HepG2 (cell line): ENCODE data around the gene RUFY2. TPM values are rescaled to one million over a fixed set of nuclear protein-coding genes. Genes with fewer than 3 reads are reported as not detected.

Source experiments
- ATAD3A ChIP-seq: sonication (generic); formaldehyde crosslinking; IDR thresholded peaks from 2 replicates; pipeline ENCODE4 v1.4.0; 2020; ENCODE audit warnings: missing genetic modification reagents
- CREB3 ChIP-seq: sonication (generic); formaldehyde crosslinking; IDR thresholded peaks from 2 replicates; pipeline ENCODE4 v1.5.0; 2020; ENCODE audit warnings: missing genetic modification reagents
- EZH2 ChIP-seq: conservative IDR thresholded peaks from 2 replicates; pipeline ENCODE4 v1.6.1; 2012; ENCODE audit warnings: mild to moderate bottlenecking, low read depth, low read length, moderate library complexity
- HCFC1 ChIP-seq: fragments of 150-350 bp; IDR thresholded peaks from 2 replicates; pipeline ENCODE4 v1.6.1; 2014; ENCODE audit warnings: low read depth, low read length
- KDM2A ChIP-seq: sonication (generic); formaldehyde crosslinking; IDR thresholded peaks from 2 replicates; pipeline ENCODE4 v1.4.0; 2020; ENCODE audit warnings: low read depth, missing genetic modification reagents, borderline replicate concordance
- MAF1 ChIP-seq: sonication (generic); formaldehyde crosslinking; IDR thresholded peaks from 2 replicates; pipeline ENCODE4 v1.5.0; 2020; ENCODE audit warnings: missing genetic modification reagents, borderline replicate concordance
- MATR3 ChIP-seq: sonication (generic); formaldehyde crosslinking; IDR thresholded peaks from 2 replicates; pipeline ENCODE4 v1.4.0; 2020; ENCODE audit warnings: missing genetic modification reagents
- RORA ChIP-seq: sonication (generic); formaldehyde crosslinking; IDR thresholded peaks from 2 replicates; pipeline ENCODE4 v1.5.0; 2020; ENCODE audit warnings: mild to moderate bottlenecking, missing genetic modification reagents, moderate library complexity
- SAP130 ChIP-seq: IDR thresholded peaks from 2 replicates; pipeline ENCODE4 v1.6.1; 2016; ENCODE audit warnings: low read depth
- ZBED4 ChIP-seq: sonication (generic); formaldehyde crosslinking; IDR thresholded peaks from 2 replicates; pipeline ENCODE4 v1.4.0; 2020; ENCODE audit warnings: missing genetic modification reagents, borderline replicate concordance
- ZBTB10 ChIP-seq: sonication (generic); formaldehyde crosslinking; IDR thresholded peaks from 2 replicates; pipeline ENCODE4 v1.4.0; 2020; ENCODE audit warnings: missing genetic modification reagents, borderline replicate concordance
- ZFP62 ChIP-seq: sonication (generic); formaldehyde crosslinking; IDR thresholded peaks from 2 replicates; pipeline ENCODE4 v1.4.0; 2020; ENCODE audit warnings: missing genetic modification reagents
- ZNF350 ChIP-seq: sonication (generic); formaldehyde crosslinking; IDR thresholded peaks from 2 replicates; pipeline ENCODE4 v1.4.0; 2020; ENCODE audit warnings: mild to moderate bottlenecking, low read depth, missing genetic modification reagents, borderline replicate concordance
- ZNF382 ChIP-seq: sonication (generic); formaldehyde crosslinking; IDR thresholded peaks from 2 replicates; pipeline ENCODE4 v1.5.0; 2020; ENCODE audit warnings: missing genetic modification reagents, mild to moderate bottlenecking, borderline replicate concordance
- ZNF570 ChIP-seq: sonication (generic); formaldehyde crosslinking; IDR thresholded peaks from 2 replicates; pipeline ENCODE4 v1.4.0; 2020; ENCODE audit warnings: mild to moderate bottlenecking, missing genetic modification reagents, borderline replicate concordance
- ZNF691 ChIP-seq: sonication (generic); formaldehyde crosslinking; IDR thresholded peaks from 2 replicates; pipeline ENCODE4 v1.4.0; 2020; ENCODE audit warnings: missing genetic modification reagents, low read depth, mild to moderate bottlenecking, borderline replicate concordance
- ZNF788 ChIP-seq: sonication (generic); formaldehyde crosslinking; IDR thresholded peaks from 2 replicates; pipeline ENCODE4 v1.5.0; 2020; ENCODE audit warnings: mild to moderate bottlenecking, missing genetic modification reagents, borderline replicate concordance
- polyA plus RNA-seq, 8 experiments: library from polyadenylated mRNA; depleted of rRNA in 3 of 8; stranded (reverse) in 7 of 8; unstranded in 1 of 8; fragments of >200 nt; fragmentation: Illumina TruSeq in 4 of 8; extraction: Trizol in 4 of 8; gene quantifications; 2 replicates each; pipeline versions ENCODE4 v1.2.1 to v1.2.3, GENCODE V29; 2011 to 2016; ENCODE audit warnings: low read depth in 4 of 8, missing spikeins in 1 of 8, mixed read lengths in 1 of 8; ENCODE audit not compliant: insufficient read depth in 1 of 8
- total RNA-seq, 5 experiments: library from RNA; depleted of rRNA; stranded (reverse); fragments of >200 nt; fragmentation: Illumina TruSeq; extraction: Trizol; gene quantifications; 2 replicates each; pipeline ENCODE4 v1.2.3, GENCODE V29; 2016; ENCODE audit warnings: low read depth in 1 of 5
- TF ChIP-seq, protein P1 (sequence below): sonication (generic); formaldehyde crosslinking; IDR thresholded peaks from 2 replicates; pipeline ENCODE4 v1.8.0; 2022; ENCODE audit warnings: mild to moderate bottlenecking, missing genetic modification reagents, moderate library complexity
- TF ChIP-seq, protein P2 (sequence below): sonication (generic); formaldehyde crosslinking; IDR thresholded peaks from 2 replicates; pipeline ENCODE4 v1.4.0; 2020; ENCODE audit warnings: mild to moderate bottlenecking, missing genetic modification reagents

Gene RUFY2
- total and polyA plus RNA-seq, 2 of the 13 experiments (the other 11 are each of a cell fraction or from before 2014, with no cell fraction given): 10.1 to 16.1 TPM

GRCh38 chr10:68406815-68407548 lies at the start of gene RUFY2 (continued):
- TF ChIP-seq ZNF691 (CRISPR knock-in tag): 0 out of 2 replicates have a peak, but pooled peaks have one; percentile 31
- TF ChIP-seq HCFC1: no peak
- TF ChIP-seq ATAD3A (CRISPR knock-in tag): no peak
- peak; percentile 74 for TF ChIP-seq ZNF350
- TF ChIP-seq MAF1: no peak
- TF ChIP-seq ZFP62 (CRISPR knock-in tag): no peak
- TF ChIP-seq KDM2A (CRISPR knock-in tag): peak; percentile 73; the same call in 1 of the 2 replicates
- TF ChIP-seq ZBTB10 (CRISPR knock-in tag): peak; percentile 80
- TF ChIP-seq CREB3 (CRISPR knock-in tag): no peak
- no peak; the same call in none of the 2 replicates for TF ChIP-seq ZBED4 (CRISPR knock-in tag)
- no peak for TF ChIP-seq ZNF382 (CRISPR knock-in tag)
- no peak; the same call in 1 of the 2 replicates for TF ChIP-seq ZNF788
- TF ChIP-seq MATR3: no peak
- no peak for TF ChIP-seq ZNF570 (CRISPR knock-in tag)
- TF ChIP-seq, protein P1, sequence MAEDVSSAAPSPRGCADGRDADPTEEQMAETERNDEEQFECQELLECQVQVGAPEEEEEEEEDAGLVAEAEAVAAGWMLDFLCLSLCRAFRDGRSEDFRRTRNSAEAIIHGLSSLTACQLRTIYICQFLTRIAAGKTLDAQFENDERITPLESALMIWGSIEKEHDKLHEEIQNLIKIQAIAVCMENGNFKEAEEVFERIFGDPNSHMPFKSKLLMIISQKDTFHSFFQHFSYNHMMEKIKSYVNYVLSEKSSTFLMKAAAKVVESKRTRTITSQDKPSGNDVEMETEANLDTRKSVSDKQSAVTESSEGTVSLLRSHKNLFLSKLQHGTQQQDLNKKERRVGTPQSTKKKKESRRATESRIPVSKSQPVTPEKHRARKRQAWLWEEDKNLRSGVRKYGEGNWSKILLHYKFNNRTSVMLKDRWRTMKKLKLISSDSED (CRISPR knock-in tag): no peak
- TF ChIP-seq RORA (CRISPR knock-in tag): no peak
- no peak for TF ChIP-seq EZH2
- peak; percentile 53; the same call in 1 of the 2 replicates for TF ChIP-seq SAP130
- TF ChIP-seq, protein P2, sequence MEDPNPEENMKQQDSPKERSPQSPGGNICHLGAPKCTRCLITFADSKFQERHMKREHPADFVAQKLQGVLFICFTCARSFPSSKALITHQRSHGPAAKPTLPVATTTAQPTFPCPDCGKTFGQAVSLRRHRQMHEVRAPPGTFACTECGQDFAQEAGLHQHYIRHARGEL: no peak
